Measurements from ENCODE around the gene MMP7. TPM values are rescaled to one million over a fixed set of nuclear protein-coding genes. Genes with fewer than 3 reads are reported as not detected.

MMP7 gene
- total RNA-seq, result 1 to 10 TPM in 1 of 4 donors, not detected in 3; 1.2 TPM

GRCh38 chr11:102530558-102530957, at the start of gene MMP7:
Gene MMP7 (minus strand): TSS chr11:102530747. CDS start chr11:102530700, 47 bp downstream.
- Histone ChIP-seq H3K27me3 (no peaks in the 10 kb centered on the region), H3K36me3 (no peaks in the 10 kb centered on the region), H3K4me3 (replicated peaks in 1 of 3) (no peak within 1 kb of the TSS), H3K9me3 (no peaks in the 10 kb centered on the region), H3K4me1 (no peaks in the 10 kb centered on the region), H3K27ac (no peak within 1 kb of the TSS)
- no peak for DNase-seq
- intact Hi-C loops (cut with DNase I), result no loop called here
- 67 to 73% methylated on average over 8 of the region's 8 CpGs for WGBS, 2 donors
- TF ChIP-seq CTCF (IDR thresholded peaks at IDR 0.05) (no peak), POLR2A (IDR thresholded peaks at IDR 0.05) (no peak)

- H3K9me3 ChIP-seq, result no peaks in the 10 kb centered on the region
- H3K4me3 ChIP-seq (replicated peaks in 1 of 3), result no peak overlapping the region
- no peak for DNase-seq
- no peak overlapping the region for H3K27ac ChIP-seq
- intact Hi-C loops (cut with DNase I), result no loop called here
- H3K27me3 ChIP-seq, result no peaks in the 10 kb centered on the region
- no peaks in the 10 kb centered on the region for H3K4me1 ChIP-seq
- WGBS, 2 donors, result 90 to 95% methylated on average over 2 of the region's 2 CpGs
- H3K36me3 ChIP-seq, result no peaks in the 10 kb centered on the region
- TF ChIP-seq POLR2A (IDR thresholded peaks at IDR 0.05) (no peak), CTCF (IDR thresholded peaks at IDR 0.05) (no peak)
Measured at GRCh38 chr11:102577723-102578122, 47.2 kb upstream of the MMP7 start.

- H3K27ac ChIP-seq, result no peak overlapping the region
- no peaks in the 10 kb centered on the region for H3K36me3 ChIP-seq
- H3K27me3 ChIP-seq, result no peaks in the 10 kb centered on the region
- H3K4me3 ChIP-seq (replicated peaks in 1 of 3), result no peak overlapping the region
- H3K9me3 ChIP-seq, result no peaks in the 10 kb centered on the region
- intact Hi-C loops (cut with DNase I), result no loop called here
- DNase-seq, result no peak
- no peak for TF ChIP-seq POLR2A (IDR thresholded peaks at IDR 0.05)
- no peak for TF ChIP-seq CTCF (IDR thresholded peaks at IDR 0.05)
- no peaks in the 10 kb centered on the region for H3K4me1 ChIP-seq
Measured at GRCh38 chr11:102577182-102577581, 46.6 kb upstream of the MMP7 start.

GRCh38 chr11:102576350-102576749, 45.8 kb upstream of the MMP7 start:
- TF ChIP-seq POLR2A (IDR thresholded peaks at IDR 0.05), result no peak
- TF ChIP-seq CTCF (IDR thresholded peaks at IDR 0.05), result no peak
- DNase-seq, result no peak
- Histone ChIP-seq H3K4me3 (replicated peaks in 1 of 3) (no peak overlapping the region), H3K27ac (no peak overlapping the region), H3K27me3 (no peaks in the 10 kb centered on the region), H3K9me3 (no peaks in the 10 kb centered on the region), H3K36me3 (no peaks in the 10 kb centered on the region), H3K4me1 (no peaks in the 10 kb centered on the region)
- intact Hi-C loops (cut with DNase I), result no loop called here
- WGBS, 2 donors, result 79 to 86% methylated on average over 3 of the region's 3 CpGs

- intact Hi-C loops (cut with DNase I), result no loop called here
- Histone ChIP-seq H3K27ac (no peak overlapping the region), H3K9me3 (no peaks in the 10 kb centered on the region), H3K4me3 (replicated peaks in 1 of 3) (no peak overlapping the region), H3K27me3 (no peaks in the 10 kb centered on the region), H3K4me1 (no peaks in the 10 kb centered on the region), H3K36me3 (no peaks in the 10 kb centered on the region)
- DNase-seq, result no peak
- TF ChIP-seq POLR2A (IDR thresholded peaks at IDR 0.05), result no peak
- no peak for TF ChIP-seq CTCF (IDR thresholded peaks at IDR 0.05)
- WGBS, 2 donors, result 85 to 91% methylated on average over 2 of the region's 2 CpGs
Measured at GRCh38 chr11:102575012-102575411, 44.5 kb upstream of the MMP7 start.

All from thyroid gland (tissue), 4 donors.